ENCODE results near the gene RGS7.

The RGS7 gene

DNA sequence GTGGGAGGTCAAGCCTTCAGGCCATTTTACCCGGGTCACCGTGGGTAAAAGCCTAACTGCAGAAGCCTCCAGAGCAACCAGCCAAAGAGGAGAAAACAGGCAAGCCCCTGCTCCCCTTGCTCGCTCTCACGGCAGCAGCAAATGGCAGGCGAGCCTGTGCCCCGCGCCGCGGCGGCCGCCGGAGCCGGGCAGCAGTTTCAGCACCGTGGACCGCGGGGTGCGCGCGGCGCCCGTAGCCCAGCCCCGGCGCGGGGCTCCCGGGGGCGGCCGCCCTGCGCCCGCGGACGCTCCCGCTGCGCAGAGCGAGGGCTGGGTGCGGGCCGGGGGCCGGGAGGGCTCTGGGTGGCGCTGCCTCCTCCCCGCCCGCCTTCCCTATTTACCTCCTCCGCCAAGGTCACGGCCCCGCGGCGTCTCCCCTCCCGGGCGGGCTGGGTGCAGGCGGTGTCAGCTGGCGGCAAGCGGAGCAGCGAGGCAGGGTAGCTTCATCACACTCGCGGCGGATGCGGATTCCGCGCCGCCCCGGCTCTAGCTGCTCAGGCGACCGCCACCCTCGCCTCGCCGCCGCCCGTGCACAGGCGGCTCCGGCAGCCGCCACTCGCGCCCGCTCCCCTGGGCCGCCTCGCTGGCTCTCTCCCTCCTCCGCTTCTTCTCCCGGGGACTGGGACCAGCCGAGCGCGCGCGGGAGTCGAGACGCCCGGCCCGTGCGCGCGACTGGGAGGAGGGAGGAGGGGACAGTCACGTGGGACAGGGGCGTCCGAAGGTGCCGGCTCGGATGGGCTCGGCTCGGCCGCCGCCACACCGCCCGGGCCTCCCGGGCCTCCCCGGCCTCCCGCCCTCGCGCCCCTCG, at the start of gene RGS7:
TSS of gene RGS7 (minus strand) at position 687 of the 847 bp plus-strand sequence.
- peak; percentile 17 for DNase-seq

DNA sequence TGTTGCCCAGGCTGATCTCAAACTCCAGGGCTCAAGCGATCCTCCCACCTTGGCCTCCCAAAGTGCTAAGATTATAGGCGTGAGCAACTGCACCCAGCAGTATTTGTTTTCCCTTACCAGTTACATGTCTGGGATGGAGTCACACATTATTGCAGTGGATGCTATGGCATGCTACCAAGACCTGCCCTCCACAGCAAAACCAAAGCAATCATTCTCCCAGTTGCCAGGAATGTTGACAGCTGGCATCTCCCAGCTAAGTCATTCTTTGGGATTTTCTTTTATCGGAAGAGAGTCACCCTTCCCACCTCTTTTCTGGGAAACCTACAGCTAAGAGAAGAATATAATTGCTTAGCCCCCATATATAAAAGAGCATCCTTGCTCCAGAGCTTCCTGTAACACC, 49.4 kb upstream of the RGS7 start:
- DNase-seq, result no peak

DNA sequence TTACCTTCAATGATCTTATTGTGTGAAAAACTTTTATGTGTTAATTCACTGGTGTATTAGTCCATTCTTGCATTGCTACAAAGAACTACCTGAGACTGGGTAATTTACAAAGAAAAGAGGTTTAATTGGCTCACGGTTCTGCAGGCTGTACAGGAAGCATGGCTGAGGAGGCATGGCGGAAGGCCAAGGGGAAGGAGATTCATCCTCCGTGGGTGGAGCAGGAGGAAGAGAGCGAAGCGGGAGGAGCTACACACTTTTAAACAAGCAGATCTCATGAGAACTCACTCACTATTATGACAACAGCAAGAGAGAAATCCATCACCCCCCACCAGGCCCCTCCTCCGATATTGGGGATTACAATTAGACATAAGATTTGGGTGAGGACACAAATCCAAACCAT, 44.2 kb upstream of the RGS7 start:
- no peak for DNase-seq

DNA sequence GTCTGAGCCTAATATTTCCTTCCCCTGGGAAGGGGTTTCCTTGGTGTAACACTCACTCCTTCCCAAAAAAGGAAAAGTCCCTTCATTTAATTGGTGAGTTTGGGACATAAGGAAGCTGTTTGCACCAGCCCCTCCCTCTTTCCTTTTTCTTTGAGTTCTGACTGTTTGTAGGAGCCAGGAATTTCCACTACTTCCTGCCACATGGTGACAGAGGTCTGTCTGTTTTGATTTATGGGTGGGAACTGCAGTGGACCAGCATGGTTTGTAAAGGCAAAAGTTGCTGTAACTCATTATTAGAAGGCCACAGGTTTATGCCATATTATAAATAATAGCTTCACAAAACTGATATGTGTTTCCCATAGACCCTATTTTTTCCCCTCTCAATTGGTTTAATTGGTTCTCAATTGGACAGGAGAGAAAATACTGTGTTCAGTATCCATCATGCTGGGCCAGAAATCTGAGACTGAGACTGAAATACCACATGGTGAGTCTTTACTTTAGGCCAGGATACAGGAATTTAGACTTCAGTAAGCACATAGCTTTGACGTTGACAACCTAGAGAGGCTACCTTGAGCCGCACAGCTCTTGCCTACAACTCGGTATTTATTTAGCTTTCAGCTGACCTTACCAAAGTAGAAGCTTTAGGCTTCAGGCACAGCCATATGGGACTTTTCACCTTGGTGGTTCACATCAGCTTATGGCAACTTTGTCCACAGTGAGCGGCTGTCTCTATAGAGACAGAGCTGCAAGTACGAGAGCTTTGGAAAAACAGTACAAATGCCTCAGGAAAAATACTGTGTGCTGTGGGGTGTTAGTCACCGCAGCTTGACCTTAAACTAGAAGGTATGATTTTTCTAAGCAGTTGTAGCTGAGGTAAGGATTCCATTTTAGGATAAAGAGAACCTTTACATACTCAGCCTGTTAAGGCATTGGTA, 40.0 kb upstream of the RGS7 start:
- no peak for DNase-seq

DNA sequence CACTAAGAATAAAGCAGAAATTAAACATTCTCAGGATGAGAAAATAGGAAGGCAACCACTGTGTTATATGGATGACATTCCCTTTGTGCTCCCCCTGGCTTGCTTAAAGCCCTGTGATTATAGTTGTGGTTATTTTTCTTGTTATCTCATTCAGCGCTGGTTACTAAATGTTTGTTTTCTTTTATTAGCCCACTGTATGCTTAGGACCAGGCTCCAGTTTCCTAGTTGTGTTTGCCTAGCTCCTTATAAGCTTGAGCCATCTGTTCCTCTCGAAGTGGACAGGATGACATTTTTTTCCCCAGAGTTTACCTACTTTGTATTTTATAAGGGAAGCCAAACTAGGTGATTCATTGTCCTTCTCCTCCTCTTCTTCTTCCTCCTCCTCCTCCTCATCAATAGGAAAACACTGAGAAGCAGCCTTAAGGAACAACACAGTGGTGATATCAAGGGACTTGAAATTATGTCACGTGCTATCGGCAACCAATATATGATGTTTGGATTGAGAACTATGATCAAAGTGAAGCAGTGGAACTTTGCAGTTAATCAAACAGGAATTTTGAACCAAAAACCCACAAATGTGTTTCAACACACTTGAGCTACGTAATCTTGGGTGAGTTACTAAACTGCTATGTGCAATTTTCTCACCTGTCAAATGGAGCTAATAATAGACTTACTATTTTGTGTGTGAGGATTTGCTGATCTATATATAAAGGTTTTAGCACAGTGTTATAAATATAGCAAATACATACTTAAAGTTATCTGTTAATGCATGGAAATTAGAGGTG, 35.1 kb upstream of the RGS7 start:
- no peak for DNase-seq

DNA sequence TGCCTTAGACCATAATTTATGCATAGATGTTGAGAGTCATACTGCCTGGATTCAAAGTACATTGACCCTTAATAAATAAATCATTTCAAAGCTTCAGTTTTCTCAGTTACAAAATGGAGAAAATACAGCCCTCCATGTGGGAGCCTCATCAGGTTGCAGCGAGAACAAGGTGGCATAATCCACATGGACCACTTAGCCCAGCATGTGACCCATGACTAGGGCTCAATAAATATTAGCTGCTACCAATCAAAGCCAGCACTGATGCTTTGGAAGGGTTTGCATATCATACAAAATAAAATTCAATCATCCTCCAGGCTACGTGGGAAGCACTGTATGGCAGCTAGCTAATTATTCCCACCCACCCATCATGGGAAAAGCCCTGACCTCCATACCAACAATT, 33.5 kb upstream of the RGS7 start:
- no peak for DNase-seq

DNA sequence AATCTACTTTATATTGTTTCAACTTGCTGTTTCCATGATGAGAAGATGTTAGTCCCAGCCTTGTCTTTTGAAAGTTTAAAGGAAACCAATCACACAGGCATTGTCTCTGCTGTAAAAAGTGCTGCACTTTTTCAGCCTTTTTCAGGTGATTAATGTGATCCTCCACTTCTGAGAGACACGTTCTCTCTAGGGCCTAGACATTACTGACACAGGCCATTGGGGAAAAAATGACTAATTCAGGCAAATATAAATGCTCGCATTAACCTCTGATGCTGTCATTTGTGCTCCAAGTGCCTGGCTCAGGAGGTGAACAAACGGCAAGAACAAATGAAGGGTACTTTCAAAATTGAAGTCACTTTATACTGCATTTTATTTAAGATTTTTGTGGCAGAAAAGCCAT, 32.4 kb upstream of the RGS7 start:
- DNase-seq, result no peak

DNA sequence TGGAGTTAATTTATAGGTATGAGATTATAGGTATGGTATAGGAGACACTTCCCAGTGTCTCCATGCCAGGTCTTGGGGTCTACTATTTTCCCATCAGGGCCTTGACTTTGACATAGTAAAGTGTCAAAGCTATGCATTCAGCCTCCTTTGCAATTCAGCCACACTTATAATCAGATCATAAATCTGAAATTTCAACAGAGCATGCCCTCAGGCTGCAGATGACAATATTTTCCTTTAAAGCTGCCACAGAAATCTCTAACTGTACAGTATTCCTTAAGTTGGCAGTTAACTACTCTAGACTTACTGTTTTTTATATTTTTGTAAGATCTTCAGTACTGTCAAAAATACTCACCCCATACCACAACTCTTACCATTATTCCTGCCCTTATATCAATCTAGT, 30.2 kb upstream of the RGS7 start:
- no peak for DNase-seq

DNA sequence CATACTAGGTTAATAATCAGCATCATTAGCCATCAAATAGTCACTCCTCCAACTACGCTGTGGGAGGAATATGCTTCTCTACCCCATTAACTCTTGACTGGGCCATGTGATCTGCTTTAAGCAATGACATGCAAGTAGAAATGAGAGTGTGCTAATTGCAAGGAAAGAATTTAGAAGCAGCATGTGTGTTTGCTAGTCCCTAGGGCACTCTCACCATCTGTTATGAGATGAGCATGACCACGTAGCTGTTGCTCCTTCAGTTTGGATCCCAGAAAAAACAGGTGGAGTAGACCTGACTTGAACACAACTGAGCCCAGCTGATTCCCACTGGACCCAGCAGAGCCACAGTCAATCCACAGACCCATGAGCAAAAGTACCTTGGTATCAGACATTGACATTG, 19.7 kb upstream of the RGS7 start:
- DNase-seq, result no peak

DNA sequence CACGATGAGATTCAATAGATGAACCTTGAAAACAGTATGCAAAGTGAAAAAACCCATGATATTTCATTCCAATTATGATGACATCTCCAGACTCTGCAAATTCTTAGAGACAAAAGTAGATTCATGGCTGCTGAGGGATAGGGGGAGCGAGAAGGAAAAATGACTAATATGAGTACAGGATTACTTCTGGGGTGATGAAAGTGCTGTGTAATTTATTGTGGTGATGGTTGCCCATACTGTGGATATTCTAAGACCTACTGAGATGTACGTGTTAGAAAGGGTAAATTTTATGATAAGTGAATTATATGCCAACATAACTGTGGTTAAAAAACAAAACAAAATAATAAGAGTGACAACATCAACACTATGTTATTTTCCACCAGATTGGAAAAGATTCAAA, 18.9 kb upstream of the RGS7 start:
- DNase-seq, result no peak

DNA sequence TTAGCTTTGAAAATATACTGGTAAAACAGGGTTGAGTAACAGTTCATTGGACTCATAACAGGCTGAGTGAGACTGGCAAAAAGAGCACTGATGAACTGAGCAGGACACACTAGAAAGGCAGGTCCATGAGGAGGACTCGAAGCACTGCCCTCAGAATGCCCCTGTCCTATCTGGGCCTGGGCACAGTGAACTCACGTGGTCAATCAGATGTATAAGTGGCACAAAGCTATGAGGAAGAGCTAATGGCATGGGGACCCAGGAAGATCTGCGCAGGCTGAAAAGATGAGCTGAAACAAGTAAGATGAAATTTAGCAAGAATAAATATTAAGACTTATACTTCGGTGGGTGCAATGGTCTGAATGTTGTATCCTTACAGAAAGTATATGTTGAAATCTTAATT, 9.2 kb upstream of the RGS7 start:
- DNase-seq, result no peak

DNA sequence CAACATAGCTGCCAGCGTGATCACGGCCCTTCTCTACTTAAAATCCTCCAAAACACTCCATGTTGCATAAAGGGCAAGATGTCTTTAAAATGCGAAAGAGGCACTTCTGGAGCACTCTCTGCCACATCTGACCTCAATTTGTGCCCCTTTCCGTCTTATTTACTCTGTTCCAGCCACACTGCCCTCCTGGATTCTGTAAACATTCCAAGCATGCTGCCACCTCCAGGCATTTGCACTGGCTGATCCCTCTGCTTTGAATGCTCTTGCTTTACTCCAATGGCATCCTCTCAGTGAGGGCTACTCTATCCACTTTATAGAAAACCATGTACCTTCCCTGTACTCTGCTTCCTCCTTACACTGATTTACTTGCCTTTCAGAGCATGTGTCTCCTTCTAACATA, 5.3 kb upstream of the RGS7 start:
- no peak for DNase-seq

DNA sequence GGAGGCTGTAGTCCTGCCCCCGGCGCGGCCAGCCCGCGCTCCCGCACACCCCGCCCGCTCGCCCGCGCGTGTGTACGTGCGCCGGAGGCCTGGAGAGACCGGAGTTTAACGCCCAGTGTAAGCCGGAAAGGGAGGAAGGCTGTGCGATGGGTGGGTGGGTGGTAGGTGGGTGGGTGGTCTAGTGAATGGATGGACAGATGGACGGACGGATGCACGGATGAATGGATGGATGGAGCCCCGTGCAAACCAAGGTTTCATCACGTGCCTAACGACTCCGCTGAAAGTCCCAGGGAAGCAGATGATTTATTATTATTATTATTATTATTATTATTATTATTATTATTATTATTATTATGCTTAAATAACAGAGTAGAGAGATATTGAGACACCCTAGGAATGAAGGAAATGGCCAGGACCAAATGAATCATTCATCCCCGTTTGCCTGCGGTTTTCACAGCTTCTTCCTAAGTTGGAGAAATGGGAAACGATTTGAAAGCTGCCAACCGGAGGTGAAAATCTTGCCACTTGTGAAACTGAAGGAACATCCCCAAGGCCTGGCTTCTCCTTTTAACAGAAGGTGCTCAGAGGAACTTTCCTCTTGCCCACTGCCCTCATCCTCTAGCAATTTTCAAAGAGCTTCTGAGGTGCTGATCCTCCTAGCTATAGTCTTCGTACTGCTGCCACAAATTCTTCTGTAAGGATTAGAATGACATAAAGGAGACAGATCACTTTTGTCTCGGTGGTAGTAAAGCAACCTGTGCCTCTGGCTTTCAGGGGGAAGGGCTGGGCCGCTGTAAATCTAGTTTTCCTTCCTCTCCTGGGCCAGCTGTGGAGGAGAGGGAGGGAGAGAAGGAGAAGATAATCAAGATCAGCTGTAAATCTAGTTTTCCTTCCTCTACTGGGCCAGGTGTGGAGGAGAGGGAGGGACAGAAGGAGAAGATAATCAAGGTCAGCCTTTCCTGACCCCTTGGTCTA, 648 bp upstream of the RGS7 start:
- DNase-seq, result no peak

DNA sequence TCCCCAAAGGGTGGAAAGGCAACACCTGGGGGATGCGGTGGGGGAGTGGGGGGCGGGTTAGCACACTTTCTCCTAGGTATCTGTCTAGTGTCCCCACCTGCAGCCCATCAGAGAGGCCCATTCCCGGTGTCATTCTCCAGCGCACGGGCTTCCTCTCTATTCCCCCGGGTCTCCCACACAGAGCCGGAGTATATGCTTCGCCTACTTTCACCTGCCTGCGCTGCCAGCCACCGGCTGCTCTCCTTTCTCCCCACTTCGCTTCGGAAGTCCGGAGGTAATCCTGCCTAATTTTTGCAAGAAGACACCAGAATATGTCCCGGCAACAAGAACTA, 852 bp downstream of the RGS7 start:
- DNase-seq, result no peak

DNA sequence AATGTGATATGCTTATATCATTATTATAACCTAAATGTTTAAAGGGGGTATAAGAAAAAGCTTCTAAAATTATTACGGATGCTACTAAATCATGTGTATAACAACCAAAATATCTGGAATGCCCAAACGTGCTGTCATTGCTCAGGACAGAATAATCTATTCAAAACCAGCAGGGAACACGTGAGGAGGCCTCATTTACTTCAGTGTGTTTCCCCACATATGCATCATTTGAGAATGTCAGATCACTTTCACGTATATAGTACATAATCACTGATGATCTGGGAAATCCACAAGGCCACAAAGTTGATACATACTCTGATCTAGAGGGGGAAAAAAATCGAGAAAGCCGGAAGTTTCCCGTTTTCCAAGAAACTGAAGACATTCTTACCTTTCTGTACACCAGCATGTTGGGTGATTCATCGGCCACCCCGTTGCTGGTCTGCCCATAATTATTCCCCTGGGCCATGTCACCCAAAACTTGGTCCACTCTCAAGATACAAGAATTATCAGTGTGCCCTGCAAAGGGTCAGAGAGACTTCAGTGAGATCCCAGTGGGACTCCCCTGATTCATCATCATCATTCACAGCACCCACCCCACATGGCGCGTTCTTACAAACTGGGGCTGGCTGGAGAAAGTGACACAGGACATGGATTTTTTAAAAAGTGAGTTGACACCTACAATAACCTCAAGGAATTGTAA, 1.5 kb downstream of the RGS7 start:
- DNase-seq, result no peak

DNA sequence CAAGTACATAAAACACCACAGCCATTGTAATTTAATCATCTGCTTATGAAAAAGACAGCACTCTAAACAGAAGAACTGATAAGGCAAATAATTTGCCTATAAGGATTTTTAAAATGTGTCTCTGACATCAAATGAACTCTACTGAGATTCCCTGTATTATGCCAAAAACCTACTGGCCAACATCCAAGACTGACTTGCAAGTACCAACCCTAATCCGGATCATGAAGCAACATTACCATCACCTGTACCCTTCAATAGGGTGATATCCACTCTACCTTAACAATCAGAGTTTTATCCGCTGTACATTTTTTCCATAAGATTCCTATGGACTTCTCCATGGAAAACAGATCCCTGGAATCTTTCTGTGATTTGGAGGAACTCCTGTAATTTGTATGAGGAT, 4.6 kb downstream of the RGS7 start:
- no peak for DNase-seq

DNA sequence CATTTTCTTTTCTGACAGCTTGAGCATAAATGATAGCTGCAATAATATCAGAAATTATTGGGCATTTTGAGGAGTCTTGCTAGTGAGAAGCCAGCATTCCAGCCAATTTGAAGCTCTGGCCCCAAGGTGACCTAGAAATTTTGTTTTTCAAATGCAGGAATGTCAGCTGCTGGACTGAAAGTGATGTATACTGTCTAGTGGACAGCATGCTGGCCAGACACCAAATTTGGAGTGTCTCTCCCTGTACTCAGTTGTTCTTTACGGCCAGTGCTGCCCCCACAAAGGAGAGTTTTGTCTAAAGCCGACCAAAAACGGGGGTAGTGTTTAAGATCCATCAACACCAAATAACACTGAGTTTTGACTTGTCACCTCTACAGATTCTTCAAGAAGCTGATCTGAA, 5.2 kb downstream of the RGS7 start:
- DNase-seq, result no peak

DNA sequence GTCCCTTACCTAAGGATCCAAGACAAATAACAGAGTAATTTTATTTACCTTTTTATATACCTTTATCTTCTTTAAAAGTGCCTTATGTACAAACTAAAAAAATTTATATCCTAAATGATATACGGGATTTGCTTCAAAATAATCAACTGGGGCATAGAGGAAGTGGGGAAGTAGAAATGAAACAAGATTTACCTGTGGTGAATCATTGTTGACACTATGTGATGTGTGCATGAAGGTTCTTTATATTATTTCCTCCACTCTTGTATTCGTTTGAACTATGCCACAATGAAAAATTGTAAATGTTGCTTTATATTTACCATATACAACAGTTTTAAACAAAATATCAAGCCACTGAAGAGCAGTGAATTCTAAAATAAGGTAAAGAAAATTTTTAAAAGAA, 13.0 kb downstream of the RGS7 start:
- DNase-seq, result no peak

DNA sequence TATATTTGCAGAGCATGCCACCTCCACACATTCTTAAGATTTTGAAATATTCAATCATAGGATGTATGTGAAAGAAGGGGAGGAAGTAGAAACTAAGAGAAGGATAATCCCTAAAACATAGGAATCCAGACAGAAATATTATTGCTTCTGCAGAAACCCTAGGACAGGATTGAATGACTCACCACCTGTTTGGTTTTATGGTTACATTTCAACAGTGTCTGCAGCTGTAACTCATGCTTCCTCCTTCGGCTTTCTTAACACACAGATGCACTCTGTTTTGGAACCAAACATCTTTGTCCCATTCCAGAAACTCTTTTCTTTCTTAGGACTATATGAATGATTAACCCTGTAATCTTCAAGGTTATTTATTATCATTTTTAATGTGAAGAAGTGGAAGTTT, 20.7 kb downstream of the RGS7 start:
- DNase-seq, result no peak

DNA sequence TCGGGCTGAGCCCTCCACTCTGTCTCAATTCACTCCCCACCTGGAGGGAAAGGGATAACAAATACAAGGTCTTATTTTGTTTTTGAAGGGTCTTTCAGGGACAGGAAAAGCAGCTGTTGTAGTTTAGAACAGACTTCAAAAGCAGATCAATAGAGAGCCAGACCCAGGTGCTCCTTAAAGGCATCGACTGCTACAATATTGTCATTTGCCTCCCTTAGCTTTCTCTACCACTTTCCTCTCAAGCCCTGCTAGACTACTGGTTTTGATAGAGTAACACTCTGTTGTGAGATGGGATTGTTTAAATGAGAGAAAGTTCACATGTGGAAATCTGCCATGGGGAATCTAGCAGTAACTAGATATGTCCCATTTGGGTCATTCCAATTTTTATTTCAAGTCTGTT, 24.0 kb downstream of the RGS7 start:
- DNase-seq, result no peak

DNA sequence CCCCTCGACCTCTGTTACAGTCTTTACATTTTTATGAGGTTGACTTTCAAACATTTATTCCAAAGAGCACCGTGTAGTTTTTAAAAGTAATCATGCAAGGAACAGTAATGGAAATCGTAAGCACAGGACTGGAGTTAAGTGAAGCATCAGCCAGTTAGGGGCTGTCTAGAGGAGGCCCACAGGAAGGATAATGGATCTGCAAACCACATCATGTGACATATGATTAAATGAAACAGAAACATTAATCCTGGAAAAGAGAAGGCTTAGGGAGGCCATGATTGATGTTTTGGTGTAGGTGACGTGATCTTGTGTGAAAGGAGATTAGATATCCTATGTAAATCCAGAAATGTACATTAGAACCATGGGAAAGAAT, 25.0 kb downstream of the RGS7 start:
- DNase-seq, result no peak
